Measurements from ENCODE around the gene TBC1D21. TPM values are rescaled to one million over a fixed set of nuclear protein-coding genes. Genes with fewer than 3 reads are reported as not detected.

Gene TBC1D21
- total and polyA plus RNA-seq, 2 of the 8 experiments (the other 6 are each of a cell fraction or from before 2014, with no cell fraction given) = not detected

DNA sequence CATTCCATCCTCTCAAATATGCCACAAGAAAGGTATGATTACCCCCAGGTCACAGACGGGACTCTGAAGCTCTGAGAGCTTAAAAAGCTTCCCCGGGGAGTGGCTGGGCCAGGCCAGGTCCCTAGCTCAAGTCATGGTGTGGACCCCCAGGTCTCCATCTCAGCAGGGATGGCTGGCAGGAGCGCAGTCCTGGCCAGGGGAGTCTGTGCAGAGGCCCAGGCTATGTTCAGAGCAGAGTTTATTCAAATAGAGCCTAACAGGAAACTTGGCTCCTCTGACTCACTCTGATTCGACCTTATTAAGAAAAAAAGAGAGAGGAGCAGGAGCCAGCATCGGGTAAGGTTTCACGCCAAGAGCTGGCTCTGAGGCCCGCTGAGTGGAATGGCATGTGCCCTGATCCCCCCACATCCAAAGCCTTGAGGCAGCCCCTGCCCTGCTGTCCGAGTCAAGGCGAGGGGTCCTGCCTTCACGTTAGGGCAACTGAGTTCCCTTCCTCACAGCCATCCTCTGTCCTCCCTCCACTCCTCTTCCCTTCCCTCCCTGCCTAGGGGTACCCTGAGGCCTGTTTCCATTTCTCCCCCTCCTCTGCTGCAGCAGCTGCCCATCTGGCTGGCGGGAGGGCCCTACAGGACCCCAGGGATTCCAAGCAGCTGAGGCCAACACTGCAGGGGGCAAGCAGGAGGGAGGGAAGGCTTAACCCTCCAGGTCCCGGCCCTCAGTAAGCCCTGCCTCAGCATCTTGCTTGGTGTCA, 51.0 kb downstream of the TBC1D21 start:
- peaks cover 0 to 51% (median 38%) of the 10 kb centered on the region in 4 experiments; a peak in 6 of 7 replicates for H3K4me1 ChIP-seq (replicated peaks in 1 of 4; ENCODE audit: control insufficient read depth in 3 of 4, insufficient read depth in 4 of 4, low read length in 3 of 4)
- H3K36me3 ChIP-seq (ENCODE audit: control insufficient read depth in 2 of 4, insufficient read depth in 4 of 4, low read length in 3 of 4) = no peaks in the 10 kb centered on the region
- H4K20me1 ChIP-seq (replicated peaks in 1 of 2; ENCODE audit: control insufficient read depth in 1 of 2, insufficient read depth in 2 of 2, low read length in 2 of 2) = peaks cover 0 to 7% of the 10 kb centered on the region in 2 experiments
- no peak overlapping the region for H3K4ac ChIP-seq (replicated peaks; ENCODE audit: insufficient read length, low read depth, low read length)
- H3K14ac ChIP-seq (ENCODE audit: insufficient read length) = no peak overlapping the region
- no peaks in the 10 kb centered on the region for H3K9me3 ChIP-seq (ENCODE audit: insufficient read depth in 2 of 2, low read depth in 1 of 2, low read length in 1 of 2)
- no peak overlapping the region; the same call in 1 of the 2 replicates for H2AK5ac ChIP-seq (ENCODE audit: low read depth, low read length)
- H4K91ac ChIP-seq (replicated peaks; ENCODE audit: insufficient read length, low read length) = peak overlapping the region; percentile 57
- peak overlapping the region; percentile 44 to 87 for H3K4me2 ChIP-seq (ENCODE audit: insufficient read depth in 1 of 2, low read depth in 2 of 2, low read length in 2 of 2)
- no peak overlapping the region for H2AFZ ChIP-seq (ENCODE audit: low read length)
- no peak overlapping the region for H3K23ac ChIP-seq (ENCODE audit: insufficient read length)
- peak overlapping the region; percentile 93; the same call in 1 of the 2 replicates for H2BK12ac ChIP-seq (ENCODE audit: low read depth, low read length)
- no peak overlapping the region for H3K9ac ChIP-seq (replicated peaks in 1 of 4; ENCODE audit: extremely low read depth in 1 of 4, low read depth in 3 of 4, low read length in 3 of 4)
- 49% methylated on average over 12 of the region's 12 CpGs; no CpG with 5 or more reads in 1 of the 2 experiments for WGBS, 2 experiments (ENCODE audit: extremely low coverage in 1 of 2, insufficient coverage in 1 of 2, insufficient read length in 1 of 2, insufficient replicate concordance in 2 of 2, low coverage in 1 of 2, low lambda C conversion rate in 2 of 2, missing lambda C conversion rate in 1 of 2)
- no peaks in the 10 kb centered on the region for H3K79me2 ChIP-seq (ENCODE audit: control insufficient read depth in 1 of 2, insufficient read depth in 2 of 2, low read length in 2 of 2)
- DNase-seq (ENCODE audit: low read depth in 1 of 2, low spot score in 2 of 2) (peak in 1 of 2 experiments; percentile 55), FAIRE-seq (no peak)
- H4K8ac ChIP-seq (ENCODE audit: extremely low read depth, insufficient read depth, low read length) = no peak overlapping the region; the same call in 1 of the 2 replicates
- H2BK120ac ChIP-seq (replicated peaks; ENCODE audit: low read depth, low read length) = no peak overlapping the region
- POLR2A ChIA-PET (ENCODE audit: partially characterized antibody) = interaction anchor here (1.7 kb wide), 1 partner anchor 11 kb away, joined by 8 read pairs; no protein-coding TSS in a partner anchor
- no peak overlapping the region for H4K5ac ChIP-seq (ENCODE audit: insufficient read length, low read depth, low read length)
- H3K79me1 ChIP-seq (ENCODE audit: low read depth, low read length) = peaks cover 2% of the 10 kb centered on the region; the same call in 1 of the 2 replicates
- 0 out of 2 replicates have a peak overlapping the region, but pooled peaks have one; percentile 9 for H3K18ac ChIP-seq (ENCODE audit: extremely low read depth, low read length)
- H2BK20ac ChIP-seq (ENCODE audit: low read length) = peak overlapping the region; percentile 92
- peak overlapping the region; percentile 97 for H2BK15ac ChIP-seq (ENCODE audit: low read length)
- peak overlapping the region; percentile 77; the same call in 1 of the 2 replicates for H2BK5ac ChIP-seq (ENCODE audit: low read depth, low read length)
- H3K23me2 ChIP-seq (ENCODE audit: low read depth, low read length) = peaks cover 14% of the 10 kb centered on the region
- CTCF ChIA-PET (ENCODE audit: partially characterized antibody) = interaction anchor here (0.6 to 4.8 kb wide), 13 partner anchors 9 to 1814 kb away, joined by 3 to 25 read pairs (median 4); partner anchors contain the start of gene TBC1D21
- no peak overlapping the region for H3K27ac ChIP-seq (ENCODE audit: low read depth, low read length)
- H3K27me3 ChIP-seq (replicated peaks in 1 of 4; ENCODE audit: control insufficient read depth in 3 of 4, extremely low read depth in 1 of 4, insufficient read depth in 3 of 4, low read length in 3 of 4) = peaks cover 0 to 6% (median 2%) of the 10 kb centered on the region in 4 experiments; a peak in 3 of 7 replicates
- H3K56ac ChIP-seq (replicated peaks; ENCODE audit: insufficient read length, low read depth, low read length) = no peak overlapping the region
- TF ChIP-seq SIN3A (conservative IDR thresholded peaks at IDR 0.05 in 1 of 2, IDR thresholded peaks at IDR 0.05 in 1 of 2; ENCODE audit: low read depth in 1 of 2, low read length in 2 of 2) (0 out of 4 replicates have a peak, but pooled peaks of 1 of the 2 experiments have one; percentile 24), CHD1 (IDR thresholded peaks at IDR 0.05; ENCODE audit: low read depth, low read length) (no peak), HDAC2 (IDR thresholded peaks at IDR 0.05; ENCODE audit: borderline replicate concordance in 1 of 2, low read depth in 2 of 2, low read length in 2 of 2) (no peak), KDM1A (IDR thresholded peaks at IDR 0.05; ENCODE audit: borderline replicate concordance, low read length) (no peak), ZNF274 (IDR thresholded peaks at IDR 0.05; ENCODE audit: borderline replicate concordance, extremely low read depth, low read length) (no peak), TEAD4 (IDR thresholded peaks at IDR 0.05; ENCODE audit: low read depth, low read length) (peak; percentile 5; the same call in 1 of the 2 replicates)
- TF ChIP-seq, protein P1, sequence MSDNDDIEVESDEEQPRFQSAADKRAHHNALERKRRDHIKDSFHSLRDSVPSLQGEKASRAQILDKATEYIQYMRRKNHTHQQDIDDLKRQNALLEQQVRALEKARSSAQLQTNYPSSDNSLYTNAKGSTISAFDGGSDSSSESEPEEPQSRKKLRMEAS (IDR thresholded peaks at IDR 0.05) = peak; percentile 29; the same call in 1 of the 2 replicates
- no peak overlapping the region for H3K4me3 ChIP-seq (ENCODE audit: extremely low read depth in 1 of 4, insufficient read depth in 2 of 4, low read depth in 3 of 4, low read length in 4 of 4)

Measured in H1 (cell line).